ENCODE measurements around the gene NKG7. TPM values are rescaled to one million over a fixed set of nuclear protein-coding genes. Genes with fewer than 3 reads are reported as not detected.

NKG7 gene
- total and polyA plus RNA-seq, 2 of the 13 experiments (the other 11 are each of a cell fraction or from before 2014, with no cell fraction given) = 0.40 TPM; not detected in 1

GRCh38 chr19:51356159-51356801, 16.2 kb downstream of the NKG7 start (continued):
- TF ChIP-seq USF2 (IDR thresholded peaks at IDR 0.05; ENCODE audit: low read depth, low read length) (no peak), USF2 (CRISPR knock-in tag; IDR thresholded peaks at IDR 0.05; ENCODE audit: borderline replicate concordance) (peak; percentile 47; the same call in 1 of the 2 replicates), DNMT3B (CRISPR knock-in tag; conservative IDR thresholded peaks at IDR 0.05) (no peak), PAX8 (CRISPR knock-in tag; IDR thresholded peaks at IDR 0.05; ENCODE audit: borderline replicate concordance) (no peak), ZBTB10 (CRISPR knock-in tag; IDR thresholded peaks at IDR 0.05; ENCODE audit: borderline replicate concordance) (no peak), SSRP1 (CRISPR knock-in tag; IDR thresholded peaks at IDR 0.05) (no peak), ZNF780A (CRISPR knock-in tag; IDR thresholded peaks at IDR 0.05) (no peak), SNAPC5 (CRISPR knock-in tag; IDR thresholded peaks at IDR 0.05; ENCODE audit: borderline replicate concordance) (no peak), SKIL (CRISPR knock-in tag; IDR thresholded peaks at IDR 0.05; ENCODE audit: borderline replicate concordance) (peak; percentile 30; the same call in 1 of the 2 replicates), CREBL2 (CRISPR knock-in tag; IDR thresholded peaks at IDR 0.05; ENCODE audit: borderline replicate concordance) (no peak), ZNF292 (CRISPR knock-in tag; IDR thresholded peaks at IDR 0.05; ENCODE audit: borderline replicate concordance, low read depth) (no peak), ZNF143 (CRISPR knock-in tag; IDR thresholded peaks at IDR 0.05) (no peak), PAF1 (CRISPR knock-in tag; IDR thresholded peaks at IDR 0.05) (no peak), ZNF619 (CRISPR knock-in tag; IDR thresholded peaks at IDR 0.05) (no peak), EHMT2 (IDR thresholded peaks at IDR 0.05; ENCODE audit: borderline replicate concordance, low read depth, low read length) (no peak), ZNF275 (CRISPR knock-in tag; IDR thresholded peaks at IDR 0.05; ENCODE audit: borderline replicate concordance) (no peak), ZNF737 (CRISPR knock-in tag; IDR thresholded peaks at IDR 0.05; ENCODE audit: borderline replicate concordance) (no peak), HMG20A (CRISPR knock-in tag; IDR thresholded peaks at IDR 0.05; ENCODE audit: borderline replicate concordance) (peak; percentile 82)

Data from HepG2 (cell line).